Hepatocyte (in vitro differentiated cells): ENCODE data around the gene LRBA.

Source experiments
- CTCF ChIP-seq: fragments of 200-600 bp; sonication (generic); IDR thresholded peaks from 2 replicates; pipeline ENCODE4 v1.5.1; 2016; ENCODE audit warnings: antibody characterized with exemption, mild to moderate bottlenecking; ENCODE audit not compliant: poor library complexity
- EZH2 ChIP-seq: fragments of 200-600 bp; sonication (generic); IDR thresholded peaks from 2 replicates; pipeline ENCODE4 v1.6.1; 2016; ENCODE audit warnings: antibody characterized with exemption, mild to moderate bottlenecking, borderline replicate concordance

- TF ChIP-seq CTCF, result no peak
- TF ChIP-seq EZH2, result no peak
Observed at GRCh38 chr4:151025759-151026158, 10.7 kb upstream of the LRBA start.
